K562 (cell line): ENCODE measurements around the gene SND1. TPM values are rescaled to one million over a fixed set of nuclear protein-coding genes. Genes with fewer than 3 reads are reported as not detected.

Source experiments
- ATAC-seq: fragments of 200-7000 bp; cut with Tn5 transposase; 3 replicates; pipeline ENCODE4 v1.9.1; 2020; ENCODE audit warnings: moderate library complexity
- BruUV-seq: library from RNA; stranded (reverse); fragments of 400-500 nt; replicated peaks from 2 replicates; lab custom pipeline; 2021; lab: Mats Ljungman, UMichigan
- CTCF ChIA-PET: fragments of 300-600 bp; formaldehyde crosslinking; extraction: SDS; loops from one replicate; lab custom pipeline; 2021; ENCODE audit warnings: low intra/inter-chr PET ratio; lab: Yijun Ruan, JAX
- POLR2A ChIA-PET: fragments of 300-600, 350-650 bp; sonication (Branson Sonifier 250); formaldehyde crosslinking; extraction: SDS; loops from one replicate; lab custom pipeline; 2021; ENCODE audit warnings: antibody characterized with exemption, inconsistent platforms; lab: Yijun Ruan, JAX
- DNase-seq, 4 experiments: peaks; one replicate each; pipeline versions ENCODE4 v3.0.0 to v3.0.0-alpha.2; 2011 to 2018; ENCODE audit warnings: low spot score in 3 of 4, mixed read lengths in 3 of 4; ENCODE audit errors: extremely low read depth in 1 of 4
- FAIRE-seq: peaks from 2 replicates; lab custom pipeline; 2011; peaks lifted over from hg19 to GRCh38; lab: Jason Lieb, UNC
- H2AFZ ChIP-seq: 2 replicates; pipeline ENCODE4 v1.6.0; 2011; ENCODE audit warnings: low read depth, low read length, control low read depth, inconsistent platforms
- H3K27ac ChIP-seq: fragments of 200-600 bp; 3 replicates; pipeline ENCODE4 v1.8.0; 2011; ENCODE audit warnings: low read depth, mild to moderate bottlenecking, control low read depth, inconsistent platforms, low read length, moderate library complexity, mixed read lengths; ENCODE audit errors: extremely low read depth
- H3K27me3 ChIP-seq, 2 experiments: fragments of 300-600 bp in 1 of 2; 2 replicates in 1 of 2; 3 replicates in 1 of 2; pipeline versions ENCODE4 v1.6.0 to v1.8.0; 2011; ENCODE audit warnings: inconsistent platforms in 2 of 2, low read length in 2 of 2, mild to moderate bottlenecking in 1 of 2, mixed read lengths in 1 of 2, moderate library complexity in 1 of 2; ENCODE audit not compliant: control insufficient read depth in 2 of 2, insufficient read depth in 2 of 2
- H3K36me3 ChIP-seq: fragments of 300-600 bp; 3 replicates; pipeline ENCODE4 v1.8.0; 2011; ENCODE audit warnings: mild to moderate bottlenecking, low read length, inconsistent platforms; ENCODE audit not compliant: control insufficient read depth, insufficient read depth
- H3K4me1 ChIP-seq, 2 experiments: fragments of 200-600 bp in 1 of 2; replicated peaks in 1 of 2; 2 replicates in 1 of 2; 3 replicates in 1 of 2; pipeline versions ENCODE4 v1.5.1 to v1.8.0; 2011; ENCODE audit warnings: inconsistent platforms in 2 of 2, low read length in 2 of 2, mild to moderate bottlenecking in 1 of 2, mixed read lengths in 1 of 2, moderate library complexity in 1 of 2; ENCODE audit not compliant: control insufficient read depth in 2 of 2, insufficient read depth in 2 of 2
- H3K4me2 ChIP-seq: 2 replicates; pipeline ENCODE4 v1.6.1; 2011; ENCODE audit warnings: low read length, control low read depth, inconsistent platforms, mixed read lengths; ENCODE audit not compliant: insufficient read depth
- H3K4me3 ChIP-seq: fragments of 200-600 bp; sonication (generic), shearing (Covaris generic); 2 replicates; pipeline ENCODE4 v1.5.1; 2016; ENCODE audit warnings: control low read depth, inconsistent platforms
- H3K79me2 ChIP-seq: fragments of 200-600 bp; 3 replicates; pipeline ENCODE4 v1.8.0; 2011; ENCODE audit warnings: low read length, inconsistent platforms; ENCODE audit not compliant: control insufficient read depth, insufficient read depth
- H3K9ac ChIP-seq, 2 experiments: 2 replicates each; pipeline versions ENCODE4 v1.6.0 to v1.6.1; 2011; ENCODE audit warnings: low read depth in 2 of 2, low read length in 2 of 2, control low read depth in 1 of 2, inconsistent platforms in 1 of 2, mild to moderate bottlenecking in 1 of 2, mixed read lengths in 1 of 2; ENCODE audit not compliant: insufficient read depth in 1 of 2
- H3K9me1 ChIP-seq: one replicate; pipeline ENCODE4 v1.6.0; 2011; ENCODE audit warnings: inconsistent platforms, mild to moderate bottlenecking, low read length, moderate library complexity; ENCODE audit not compliant: control insufficient read depth, insufficient read depth
- H3K9me3 ChIP-seq: replicated peaks from 2 replicates; pipeline ENCODE4 v1.5.1; 2011; ENCODE audit warnings: low read depth, low read length, inconsistent platforms; ENCODE audit not compliant: control insufficient read depth, insufficient read depth
- H4K20me1 ChIP-seq: replicated peaks from 2 replicates; pipeline ENCODE4 v1.6.1; 2011; ENCODE audit warnings: low read length, inconsistent platforms, mixed read lengths; ENCODE audit not compliant: control insufficient read depth, insufficient read depth
- ADNP ChIP-seq: fragments of 200-800 bp; sonication (Bioruptor generic); IDR thresholded peaks from 2 replicates; pipeline ENCODE4 v1.6.1; 2016; ENCODE audit warnings: missing genetic modification characterization, missing compliant biosample characterization
- ARID1B ChIP-seq: fragments of 450-650 bp; IDR thresholded peaks from 2 replicates; pipeline ENCODE4 v1.6.1; 2016; ENCODE audit warnings: antibody characterized with exemption, mild to moderate bottlenecking, inconsistent platforms
- ATF1 ChIP-seq, 2 experiments: fragments of 450-650 bp in 1 of 2; IDR thresholded peaks; 2 replicates each; pipeline ENCODE4 v1.6.1; 2016; ENCODE audit warnings: missing compliant biosample characterization in 1 of 2, missing genetic modification characterization in 1 of 2
- CBFA2T2 ChIP-seq: fragments of 450-650 bp; conservative IDR thresholded peaks from 2 replicates; pipeline ENCODE4 v1.6.1; 2017; ENCODE audit warnings: mild to moderate bottlenecking
- CBFA2T3 ChIP-seq: fragments of 450-650 bp; IDR thresholded peaks from 2 replicates; pipeline ENCODE4 v1.6.1; 2017
- CREM ChIP-seq: IDR thresholded peaks from 2 replicates; pipeline ENCODE4 v1.6.1; 2014; ENCODE audit warnings: antibody characterized with exemption, low read depth
- ELF2 ChIP-seq: fragments of 250-450 bp; sonication (Bioruptor Pico); IDR thresholded peaks from 2 replicates; pipeline ENCODE4 v1.5.0; 2021; ENCODE audit warnings: mild to moderate bottlenecking
- LARP7 ChIP-seq: fragments of 450-650 bp; IDR thresholded peaks from 2 replicates; pipeline ENCODE4 v1.6.1; 2016
- MEIS2 ChIP-seq: fragments of 450-650 bp; IDR thresholded peaks from 2 replicates; pipeline ENCODE4 v1.6.1; 2014; ENCODE audit warnings: mild to moderate bottlenecking; ENCODE audit not compliant: partially characterized antibody
- MLLT1 ChIP-seq, 2 experiments: fragments of 450-650 bp; IDR thresholded peaks; 2 replicates each; pipeline ENCODE4 v1.6.1; 2016
- NCOR1 ChIP-seq: fragments of 450-650 bp; IDR thresholded peaks from 2 replicates; pipeline ENCODE4 v1.6.1; 2016; ENCODE audit warnings: mild to moderate bottlenecking, moderate library complexity
- RBM15 ChIP-seq: fragments of 200-400 bp; formaldehyde crosslinking; IDR thresholded peaks from 2 replicates; pipeline ENCODE4 v1.6.1; 2018; ENCODE audit warnings: mild to moderate bottlenecking, low read length, moderate library complexity; ENCODE audit not compliant: insufficient read depth
- SAFB ChIP-seq: fragments of 200-400 bp; formaldehyde crosslinking; IDR thresholded peaks from 2 replicates; pipeline ENCODE4 v1.6.1; 2017; ENCODE audit warnings: low read depth, low read length, borderline replicate concordance
- USF2 ChIP-seq: sonication (generic); formaldehyde crosslinking; IDR thresholded peaks from 2 replicates; pipeline ENCODE4 v1.5.0; 2020; ENCODE audit warnings: missing genetic modification reagents
- ZBED1 ChIP-seq: IDR thresholded peaks from 2 replicates; pipeline ENCODE4 v1.6.1; 2014
- ZNF12 ChIP-seq: sonication (generic); formaldehyde crosslinking; IDR thresholded peaks from 2 replicates; pipeline ENCODE4 v1.4.0; 2020; ENCODE audit warnings: mild to moderate bottlenecking, missing genetic modification reagents
- WGBS: fragments of 100-300 bp; shearing (Covaris generic); methylation state at CpG from one replicate; pipeline ENCODE4 v1.1.6; 2016; ENCODE audit warnings: low coverage, mixed read lengths; ENCODE audit not compliant: insufficient coverage; ENCODE audit errors: missing lambda C conversion rate; 5-methylcytosine and 5-hydroxymethylcytosine counted together
- in situ Hi-C: fragments of 300-500 bp; cut with MboI; formaldehyde crosslinking; loops from 4 replicates; pipeline ENCODE4 v1.15.0; 2018; ENCODE audit warnings: inconsistent platforms, mixed read lengths
- intact Hi-C: fragments of 100-400 bp; cut with micrococcal nuclease; formaldehyde crosslinking; loops from 2 replicates; pipeline ENCODE4 v1.14.2; 2022
- polyA plus RNA-seq, 8 experiments: library from polyadenylated mRNA; depleted of rRNA in 4 of 8; stranded (reverse) in 5 of 8; unstranded in 3 of 8; fragments of >200 nt; fragmentation: Nextera tagmentation in 2 of 8; fragmentation: Illumina TruSeq in 1 of 8; extraction: Ambion mirVana in 2 of 8; extraction: Trizol in 1 of 8; gene quantifications; 2 replicates each; pipeline versions ENCODE4 v1.2.1 to v1.2.3, GENCODE V29; 2011 to 2014; ENCODE audit warnings: inconsistent platforms in 1 of 8, missing spikeins in 1 of 8
- total RNA-seq, 7 experiments: library from RNA; depleted of rRNA in 6 of 7; stranded (reverse); fragments of >200 nt in 6 of 7; fragmentation: Illumina TruSeq in 2 of 7; extraction: Trizol in 2 of 7; gene quantifications; 2 replicates each; pipeline versions ENCODE4 v1.2.1 to v1.2.3, GENCODE V29; 2011 to 2021; ENCODE audit warnings: low replicate concordance in 1 of 7
- TF ChIP-seq, protein P1 (sequence below), 2 experiments: fragments of 450-650 bp in 1 of 2; sonication (generic) in 1 of 2; formaldehyde crosslinking in 1 of 2; IDR thresholded peaks in 1 of 2; conservative IDR thresholded peaks in 1 of 2; 2 replicates each; pipeline versions ENCODE4 v1.6.1 to v1.8.1; 2016 to 2023; ENCODE audit warnings: mild to moderate bottlenecking in 2 of 2, moderate library complexity in 2 of 2, inconsistent platforms in 1 of 2, missing genetic modification reagents in 1 of 2
- TF ChIP-seq, protein P2 (sequence below): fragments of 450-650 bp; formaldehyde crosslinking; IDR thresholded peaks from 2 replicates; pipeline ENCODE4 v1.4.0; 2020; ENCODE audit warnings: mild to moderate bottlenecking, moderate library complexity

SND1 gene
- total and polyA plus RNA-seq, 9 of the 15 experiments (the other 6 are each of a cell fraction or from before 2014, with no cell fraction given), result 46.5 to 307 (median 191) TPM

DNA sequence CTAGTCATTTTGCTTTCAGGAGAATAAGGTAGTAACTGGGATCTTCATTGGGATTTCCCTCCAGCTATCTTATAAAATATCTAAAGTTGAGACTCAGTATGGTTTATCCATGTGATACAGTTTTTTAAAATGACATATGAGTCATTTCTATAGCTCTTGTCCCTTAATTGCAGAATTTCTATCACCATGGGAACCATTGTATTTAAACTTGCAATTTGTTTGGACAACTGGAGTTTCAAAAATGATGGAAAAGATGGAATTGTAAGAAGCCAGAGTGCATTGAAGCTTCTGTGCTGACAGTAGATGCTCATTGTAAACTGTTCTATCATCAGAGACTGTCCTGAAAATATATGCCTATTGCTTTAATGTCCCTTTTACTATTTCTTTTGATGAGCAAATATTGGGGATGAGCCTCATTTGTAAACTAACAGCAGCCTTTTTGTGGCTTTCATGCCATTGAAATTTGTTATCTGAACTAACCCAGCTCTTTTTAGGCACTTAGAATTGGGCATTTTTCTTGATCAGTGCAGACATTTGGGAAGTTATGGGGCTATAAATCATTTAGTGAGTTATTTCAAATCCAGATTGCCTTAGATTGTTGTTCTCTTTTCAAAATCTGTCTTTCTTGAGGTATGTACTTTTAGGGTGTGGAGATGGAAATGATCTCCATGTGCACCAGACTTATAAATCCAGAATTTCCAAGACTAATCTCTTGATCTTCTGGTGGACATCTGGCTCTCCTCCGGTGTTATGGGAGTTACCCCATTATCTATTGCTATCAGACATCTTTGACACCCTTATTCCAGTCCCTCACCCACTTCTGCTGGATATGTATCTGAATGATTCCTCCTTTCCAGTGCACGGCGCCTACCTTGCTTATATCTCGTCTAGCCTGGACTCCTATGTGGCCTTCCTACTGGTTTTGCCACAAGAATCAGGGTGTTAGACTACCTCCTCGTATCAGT lies 159.0 kb downstream of the SND1 start:
- peaks cover 13% of the 10 kb centered on the region; the same call in 1 of the 2 replicates for H4K20me1 ChIP-seq
- H3K4me2 ChIP-seq, result no peak overlapping the region
- H3K4me3 ChIP-seq, result no peak overlapping the region
- DNase-seq (no peak), FAIRE-seq (no peak), ATAC-seq (no peak)
- no peaks in the 10 kb centered on the region for H3K9me3 ChIP-seq
- no peaks in the 10 kb centered on the region for H3K27me3 ChIP-seq
- H3K4me1 ChIP-seq, result peaks cover 4 to 20% of the 10 kb centered on the region in 2 experiments; a peak in 3 of 5 replicates
- WGBS, result 30% methylated on average over 5 of the region's 5 CpGs
- no peak overlapping the region for H3K27ac ChIP-seq
- H3K9ac ChIP-seq, result no peak overlapping the region
- peaks cover 68% of the 10 kb centered on the region; the same call in 2 of the 3 replicates for H3K36me3 ChIP-seq
- H3K9me1 ChIP-seq, result peaks cover 8% of the 10 kb centered on the region
- peaks cover 64% of the 10 kb centered on the region for H3K79me2 ChIP-seq
- intact Hi-C loops (no loop called here), in situ Hi-C loops (no loop called here)
- CTCF ChIA-PET, result no interaction called here
- POLR2A ChIA-PET, result interaction anchor here (0.9 to 1.5 kb wide), 2 partner anchors 13 to 28 kb away, joined by 3 read pairs; no protein-coding TSS in a partner anchor
- H2AFZ ChIP-seq, result no peak overlapping the region
- TSS peak; percentile 5 for BruUV-seq
- TF ChIP-seq ZNF12 (CRISPR knock-in tag) (no peak), ATF1 (CRISPR knock-in tag; IDR thresholded peaks at IDR 0.05) (no peak), ATF1 (tag; IDR thresholded peaks at IDR 0.05) (no peak), MLLT1 (IDR thresholded peaks at IDR 0.05) (no peak), NCOR1 (peak; percentile 8; the same call in 1 of the 2 replicates), ARID1B (peak; percentile 42; the same call in 1 of the 2 replicates), ADNP (tag) (no peak), CREM (no peak), CBFA2T3 (peak; percentile 66), RBM15 (no peak), ZBED1 (no peak), LARP7 (no peak), CBFA2T2 (0 out of 2 replicates have a peak, but pooled peaks have one; percentile 26), MEIS2 (peak; percentile 80), ELF2 (no peak), USF2 (no peak), SAFB (no peak)
- TF ChIP-seq, protein P1, sequence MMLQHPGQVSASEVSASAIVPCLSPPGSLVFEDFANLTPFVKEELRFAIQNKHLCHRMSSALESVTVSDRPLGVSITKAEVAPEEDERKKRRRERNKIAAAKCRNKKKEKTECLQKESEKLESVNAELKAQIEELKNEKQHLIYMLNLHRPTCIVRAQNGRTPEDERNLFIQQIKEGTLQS (IDR thresholded peaks at IDR 0.05), result peak; percentile 16; the same call in 1 of the 2 replicates
- TF ChIP-seq, protein P1 (CRISPR knock-in tag; conservative IDR thresholded peaks at IDR 0.05), result no peak
- TF ChIP-seq, protein P2, sequence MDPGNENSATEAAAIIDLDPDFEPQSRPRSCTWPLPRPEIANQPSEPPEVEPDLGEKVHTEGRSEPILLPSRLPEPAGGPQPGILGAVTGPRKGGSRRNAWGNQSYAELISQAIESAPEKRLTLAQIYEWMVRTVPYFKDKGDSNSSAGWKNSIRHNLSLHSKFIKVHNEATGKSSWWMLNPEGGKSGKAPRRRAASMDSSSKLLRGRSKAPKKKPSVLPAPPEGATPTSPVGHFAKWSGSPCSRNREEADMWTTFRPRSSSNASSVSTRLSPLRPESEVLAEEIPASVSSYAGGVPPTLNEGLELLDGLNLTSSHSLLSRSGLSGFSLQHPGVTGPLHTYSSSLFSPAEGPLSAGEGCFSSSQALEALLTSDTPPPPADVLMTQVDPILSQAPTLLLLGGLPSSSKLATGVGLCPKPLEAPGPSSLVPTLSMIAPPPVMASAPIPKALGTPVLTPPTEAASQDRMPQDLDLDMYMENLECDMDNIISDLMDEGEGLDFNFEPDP (CRISPR knock-in tag), result no peak
